Measurements from ENCODE around the gene DDIT3.

The DDIT3 gene

DNA sequence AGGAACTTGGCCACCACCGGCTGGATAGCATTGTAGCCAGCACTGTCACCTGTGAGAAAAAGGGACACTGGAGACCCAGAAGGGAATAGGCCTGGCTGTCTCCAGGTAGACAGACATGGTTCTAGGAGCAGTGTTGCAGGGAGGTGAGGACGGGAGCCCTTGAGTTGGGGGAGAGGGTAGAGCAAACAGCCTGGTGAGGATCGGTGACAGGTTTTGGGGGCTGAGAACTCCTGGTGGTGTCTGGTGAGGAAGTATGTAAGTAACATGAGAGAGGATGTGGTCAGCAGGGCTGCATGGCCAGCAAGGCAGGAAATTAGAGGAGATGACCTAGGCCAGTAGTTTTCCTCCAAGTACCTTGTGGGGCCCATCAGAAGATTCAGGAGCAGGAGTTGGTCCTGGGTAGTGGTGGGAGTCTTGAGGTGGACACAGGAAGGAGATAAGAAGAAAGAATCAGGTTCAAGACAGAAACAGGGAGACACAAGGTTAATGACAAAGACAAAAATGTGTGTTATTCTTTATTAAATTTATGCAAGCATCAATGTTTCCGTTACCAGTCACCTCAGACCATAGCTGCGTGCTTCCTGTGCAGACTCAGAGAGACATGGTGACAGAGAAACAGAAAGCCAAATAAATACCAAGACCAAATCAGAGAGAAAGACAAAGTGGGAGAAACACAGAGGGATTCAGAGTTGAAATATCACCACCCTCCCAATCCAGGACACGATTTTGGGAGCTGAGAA, 40.8 kb downstream of the DDIT3 start, which contains the start of gene ARHGAP9:
Gene ARHGAP9, minus strand, starts transcription at position 491 of the 740 bp plus-strand sequence. Its CDS starts 460 bp downstream, at position 31.
- no peak for DNase-seq

DNA sequence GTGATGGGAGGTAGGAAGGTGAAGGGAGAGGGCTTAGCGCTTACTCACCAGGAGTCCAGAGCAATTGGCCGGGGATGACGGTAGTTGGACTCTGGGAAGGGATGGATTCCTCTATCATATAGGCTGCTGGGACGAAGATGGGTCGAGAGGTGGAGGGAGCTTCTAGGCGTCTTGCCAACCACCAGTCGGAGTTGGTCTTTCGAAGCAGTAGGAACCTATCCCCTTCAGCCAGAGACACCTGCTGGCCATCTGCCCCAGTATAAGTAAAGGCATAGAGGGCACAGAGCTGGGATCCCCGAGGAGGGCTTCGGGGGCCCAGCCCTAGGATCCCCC, 41.3 kb downstream of the DDIT3 start:
- DNase-seq: no peak

DNA sequence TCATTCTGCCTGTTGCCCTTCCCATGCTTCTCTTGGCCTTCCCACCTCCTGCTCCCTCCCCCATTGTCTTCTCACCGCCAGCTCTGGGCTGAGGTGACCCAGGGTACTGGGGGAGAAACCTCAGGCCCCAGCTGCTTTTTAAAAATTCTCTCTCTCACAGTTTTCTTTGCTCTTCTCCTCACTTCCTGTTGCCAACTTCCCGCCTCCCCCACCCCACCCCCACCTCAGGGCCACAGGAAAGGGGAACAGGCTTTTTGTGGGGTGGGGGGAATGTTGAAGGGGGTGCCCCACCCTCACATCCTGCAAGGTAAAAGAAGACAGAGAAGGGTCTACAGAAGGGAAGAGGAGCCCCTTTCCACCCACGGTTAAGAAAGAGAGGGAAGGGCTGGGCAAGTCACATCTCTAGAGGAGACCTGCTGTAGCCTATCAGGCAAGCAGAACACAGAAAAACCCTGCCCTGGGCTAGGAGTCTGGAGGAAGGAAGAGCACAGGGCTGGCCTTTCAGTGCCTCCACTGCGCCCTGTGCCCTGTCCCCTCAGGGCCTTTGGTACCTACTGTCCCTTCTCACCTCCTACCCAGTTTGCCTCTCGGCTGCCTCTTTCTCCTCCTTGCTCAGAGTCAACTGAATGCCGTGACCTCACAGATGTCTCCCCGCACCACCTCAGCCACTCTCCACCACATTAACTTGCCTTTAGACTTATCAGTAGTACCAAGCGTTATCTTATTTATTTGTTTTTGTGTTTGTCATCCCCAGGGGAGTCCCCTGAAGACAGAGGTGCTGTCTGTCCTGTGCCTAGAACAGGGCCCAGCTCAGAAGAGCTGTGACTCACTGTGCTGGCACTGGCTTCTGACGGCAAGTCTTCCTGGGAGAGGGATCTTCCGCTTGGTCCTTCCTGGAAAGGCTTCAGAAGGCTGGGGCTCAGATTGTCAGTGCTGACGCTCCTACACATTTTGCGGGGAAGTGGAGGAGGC, 42.3 kb downstream of the DDIT3 start:
- no peak for DNase-seq

DNA sequence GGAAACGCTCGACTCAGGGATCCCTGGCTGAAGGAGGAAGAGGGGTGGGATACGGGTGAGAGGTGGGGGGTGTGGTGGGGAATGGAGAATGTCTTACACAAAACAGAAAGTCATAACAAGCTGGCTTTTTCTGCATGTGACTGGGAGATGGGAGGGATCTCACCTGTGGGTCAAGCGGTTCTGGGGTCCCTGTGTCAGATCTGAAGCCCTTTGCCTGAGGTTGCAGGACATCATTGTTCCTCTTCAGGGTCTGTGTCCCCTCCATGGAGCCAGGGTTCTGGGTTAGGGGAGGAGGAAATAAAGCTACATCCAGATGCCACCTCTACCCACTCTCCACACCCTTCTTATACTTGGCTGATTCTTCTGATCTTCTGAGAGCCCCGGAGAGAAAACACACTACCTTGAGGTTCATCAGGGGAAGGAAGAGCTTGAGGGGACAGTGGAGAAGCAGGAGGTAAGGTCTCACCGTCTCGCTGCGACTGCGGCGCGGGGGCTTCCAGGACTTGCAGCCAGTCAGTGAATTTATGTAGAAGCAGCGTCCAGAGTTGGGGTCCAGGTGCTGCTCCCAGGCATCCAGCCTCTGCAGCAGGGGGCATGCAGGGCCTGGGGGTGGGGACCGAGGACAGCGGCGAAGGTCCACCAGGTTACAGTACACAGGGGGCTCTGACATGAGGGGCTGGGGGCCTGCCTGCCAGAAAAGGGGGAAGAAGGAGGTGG, 43.2 kb downstream of the DDIT3 start:
- DNase-seq: no peak

- DNase-seq: no peak
These were observed 43.9 kb downstream of the DDIT3 start for GRCh38 chr12:57476162-57476992.

DNA sequence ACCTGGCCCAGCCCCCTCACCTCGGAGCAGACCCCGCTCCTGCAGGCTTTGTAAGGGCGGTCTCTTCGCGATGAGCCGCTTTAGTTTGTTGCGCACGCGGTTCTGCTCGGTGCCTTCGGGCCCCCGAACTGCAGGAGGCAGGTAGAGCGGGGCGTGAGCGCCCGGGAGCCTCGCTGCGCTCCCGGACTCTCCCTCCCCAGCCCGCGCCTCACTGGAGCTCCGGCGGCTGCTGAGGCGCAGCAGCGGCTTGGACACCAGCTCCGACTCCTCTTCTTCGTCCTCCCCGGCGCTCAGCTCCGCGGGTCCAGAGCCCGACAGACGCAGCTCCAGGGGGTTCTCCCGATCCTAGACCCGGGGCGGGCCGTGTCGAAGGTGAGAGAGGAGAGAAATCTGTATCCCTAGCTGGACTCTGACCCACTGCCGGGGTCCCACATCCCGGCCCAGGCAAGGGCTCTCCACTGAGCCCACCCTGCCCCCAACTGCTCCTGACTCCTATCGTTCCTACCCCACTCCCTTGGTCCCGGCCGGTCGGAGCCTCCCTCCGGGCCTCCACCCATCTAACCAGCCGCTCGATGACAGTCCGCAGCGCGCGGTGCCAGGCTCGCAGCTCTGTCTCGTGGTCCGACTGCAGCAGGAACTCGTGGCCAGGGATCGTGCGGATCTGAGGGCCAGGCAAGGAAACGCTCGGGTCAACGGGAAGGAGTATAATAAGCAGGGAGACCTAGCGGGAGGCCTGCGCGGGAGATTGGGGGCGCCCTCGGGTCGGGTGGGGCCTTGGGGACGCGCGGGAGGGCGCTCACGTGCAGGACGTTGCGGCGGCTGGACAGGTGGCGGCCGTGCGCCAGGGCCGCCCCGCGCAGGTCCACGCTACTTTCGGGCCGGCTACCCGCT, 44.8 kb downstream of the DDIT3 start:
- DNase-seq: no peak

DNA sequence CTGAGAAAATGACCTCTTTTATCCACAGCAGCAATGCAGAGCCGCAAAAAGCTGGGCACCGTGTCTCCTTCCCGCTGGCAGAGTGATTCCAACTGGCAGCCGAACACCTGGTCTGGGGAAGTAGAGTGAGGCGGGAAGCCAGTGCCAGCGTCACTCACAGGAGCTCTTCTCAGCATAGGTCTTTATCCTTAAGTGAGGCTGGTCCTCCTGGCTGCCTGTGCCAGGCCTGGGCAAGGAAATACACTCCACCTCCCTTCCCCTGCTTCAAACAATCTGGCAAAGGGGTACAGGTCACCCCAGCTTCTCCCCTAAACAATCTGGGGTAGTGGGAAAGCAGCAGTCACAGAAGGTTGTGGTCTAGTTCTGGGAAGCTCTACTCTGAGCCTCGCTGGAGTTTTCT, 45.5 kb downstream of the DDIT3 start:
- no peak for DNase-seq

GRCh38 chr12:57474430-57474829, 45.9 kb downstream of the DDIT3 start:
- DNase-seq: no peak

DNA sequence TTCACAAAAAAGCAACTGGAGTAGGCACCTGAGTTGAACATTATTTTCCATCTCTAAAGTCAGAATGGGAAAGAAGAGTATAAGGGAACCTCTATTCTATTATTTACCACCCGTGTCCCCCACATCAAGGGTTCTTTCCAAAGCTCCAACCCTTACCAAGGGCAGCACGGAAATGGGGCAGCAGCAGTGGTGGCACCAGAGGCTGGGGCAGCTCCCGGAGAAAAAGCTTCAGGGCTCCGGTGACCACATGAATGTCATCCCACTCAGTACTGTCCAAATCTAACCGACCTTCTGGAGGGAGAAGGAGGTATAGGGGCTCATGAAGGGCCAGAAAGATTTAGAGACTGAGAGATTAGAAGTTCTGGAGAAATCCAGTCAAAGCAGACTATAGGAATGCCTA, 46.4 kb downstream of the DDIT3 start:
- no peak for DNase-seq

GRCh38 chr12:57473392-57473791, 46.9 kb downstream of the DDIT3 start:
- DNase-seq: no peak

DNA sequence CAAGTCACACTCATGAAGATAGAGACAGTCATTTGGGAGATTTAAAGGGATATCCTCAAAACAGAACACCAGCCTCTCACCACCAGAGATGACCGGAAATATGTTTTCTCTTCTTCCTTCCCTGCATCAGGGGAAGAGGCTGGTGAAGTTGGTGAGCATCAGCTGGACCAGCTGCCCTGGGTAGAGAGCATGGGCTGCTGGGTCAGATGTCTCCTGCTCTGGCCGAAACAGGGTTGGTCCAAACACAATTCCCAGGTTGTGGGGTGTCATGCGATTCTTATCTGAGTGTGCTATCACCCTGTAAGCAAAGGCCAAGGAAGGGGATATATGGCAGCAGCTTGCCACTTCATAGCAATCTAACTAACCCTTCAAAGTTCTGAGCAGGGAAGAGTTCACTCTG, 47.9 kb downstream of the DDIT3 start:
- DNase-seq: no peak

GRCh38 chr12:57471661-57472060, 48.7 kb downstream of the DDIT3 start:
- no peak for DNase-seq

DNA sequence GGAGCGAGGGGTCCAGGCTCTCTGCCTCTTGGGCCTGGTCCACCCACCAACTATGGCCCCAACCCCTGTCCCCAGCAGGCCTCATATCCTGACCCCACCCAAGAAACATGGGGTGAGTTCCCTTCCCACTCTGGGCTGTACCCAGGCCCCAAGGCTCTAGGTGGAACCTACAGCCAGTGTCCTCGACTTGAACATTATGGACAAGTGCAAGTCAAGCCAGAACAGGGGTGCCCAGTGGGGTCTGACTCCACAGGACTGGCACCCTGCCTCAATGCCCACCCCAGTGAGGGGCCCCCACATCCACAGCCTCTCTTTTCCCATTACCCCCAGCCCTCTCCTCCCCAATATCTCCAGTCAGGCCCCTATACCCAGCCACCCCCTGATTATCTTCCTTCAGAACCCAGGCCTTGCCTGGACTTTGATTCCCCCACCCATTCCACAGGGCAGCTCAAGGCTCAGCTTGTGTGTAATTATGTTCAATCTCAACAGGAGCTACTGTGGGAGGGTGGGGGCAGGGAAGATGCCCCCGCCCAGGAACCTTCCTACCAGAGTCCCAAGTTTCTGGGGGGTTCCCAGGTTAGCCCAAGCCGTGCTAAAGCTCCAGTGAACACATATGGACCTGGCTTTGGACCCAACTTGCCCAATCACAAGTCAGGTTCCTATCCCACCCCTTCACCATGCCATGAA, 49.2 kb downstream of the DDIT3 start:
- no peak for DNase-seq

- DNase-seq: no peak
These were observed 49.9 kb downstream of the DDIT3 start for GRCh38 chr12:57470286-57470969.

- no peak for DNase-seq
These were observed 50.8 kb downstream of the DDIT3 start for GRCh38 chr12:57469296-57470164.

GRCh38 chr12:57467915-57468314, 52.4 kb downstream of the DDIT3 start:
- DNase-seq: no peak

GRCh38 chr12:57467212-57467874, 53.0 kb downstream of the DDIT3 start:
- DNase-seq: no peak

Data from NCI-H1048 (cell line).